Measurements from ENCODE around the gene CUX1. TPM values are rescaled to one million over a fixed set of nuclear protein-coding genes. Genes with fewer than 3 reads are reported as not detected.

Gene CUX1
- total RNA-seq, 1 experiment from 2014 or later: 53.5 TPM

DNA sequence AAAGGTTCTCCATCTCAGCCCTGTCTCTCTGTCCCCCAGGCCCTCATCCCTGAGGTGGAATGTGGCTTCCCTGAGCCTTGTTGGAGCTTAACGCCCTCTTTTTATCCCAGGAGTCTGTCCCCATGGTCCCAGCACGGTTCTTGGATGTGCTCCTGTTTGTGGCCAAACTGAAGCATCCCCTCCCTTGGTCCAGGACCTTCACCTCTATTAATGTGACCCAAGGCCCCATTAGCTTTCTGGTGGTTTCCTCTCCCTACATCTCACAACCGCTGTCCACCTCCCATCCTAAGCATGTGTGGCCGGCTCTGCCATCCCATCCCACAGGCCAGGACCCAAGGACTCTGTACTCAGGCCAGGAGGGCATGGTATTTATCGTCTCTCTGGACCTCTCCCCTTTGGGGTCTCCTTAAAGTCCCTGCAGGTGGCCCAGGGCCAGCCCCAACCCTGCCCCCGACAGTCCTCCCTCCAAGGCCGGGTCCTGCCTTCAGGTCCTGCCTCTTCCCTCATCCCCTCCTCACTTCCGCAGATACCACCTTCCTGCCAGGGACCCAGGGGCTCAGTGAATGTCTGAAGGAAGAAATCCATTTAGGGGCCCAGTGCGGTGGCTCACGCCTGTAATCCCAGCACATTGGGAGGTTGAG is 453.9 kb downstream of the CUX1 start:
- Histone ChIP-seq H2BK120ac (ENCODE audit: low read depth, low read length, poor library complexity, severe bottlenecking) (no peak overlapping the region), H4K91ac (ENCODE audit: insufficient read length, low read depth, low read length) (no peak overlapping the region), H3K27me3 (ENCODE audit: insufficient read depth, low read length) (no peaks in the 10 kb centered on the region), H2BK12ac (ENCODE audit: insufficient read length, low read depth, low read length) (no peak overlapping the region), H3T11ph (ENCODE audit: low read length) (no peak overlapping the region), H3K27ac (ENCODE audit: insufficient read length, low read depth, low read length) (no peak overlapping the region), H3K4me2 (ENCODE audit: insufficient read depth, insufficient read length, low read length) (no peak overlapping the region), H3K23me2 (ENCODE audit: insufficient read length, low read depth, low read length, poor library complexity, severe bottlenecking) (no peaks in the 10 kb centered on the region), H4K5ac (ENCODE audit: insufficient read length, low read depth, low read length) (no peak overlapping the region), H3K4ac (ENCODE audit: low read depth, low read length) (no peak overlapping the region), H3K14ac (ENCODE audit: insufficient read depth, low read length) (no peak overlapping the region), H2AK5ac (ENCODE audit: insufficient read length, low read length) (no peak overlapping the region), H3K9ac (ENCODE audit: extremely low read depth, insufficient read length, low read length) (no peak overlapping the region), H4K8ac (replicated peaks; ENCODE audit: insufficient read length, low read depth, low read length) (no peak overlapping the region), H4K20me1 (ENCODE audit: control insufficient read depth, insufficient read depth, insufficient read length) (no peaks in the 10 kb centered on the region), H2AFZ (ENCODE audit: low read length) (no peak overlapping the region), H2BK20ac (ENCODE audit: low read depth, low read length, poor library complexity, severe bottlenecking) (no peak overlapping the region), H2BK5ac (ENCODE audit: insufficient read length, low read length) (no peak overlapping the region), H2BK15ac (ENCODE audit: low read depth, low read length) (no peak overlapping the region), H3K18ac (ENCODE audit: insufficient read length, low read depth, low read length) (no peak overlapping the region), H3K56ac (ENCODE audit: insufficient read length, low read depth, low read length) (no peak overlapping the region), H3K79me2 (ENCODE audit: insufficient read depth, low read length) (no peaks in the 10 kb centered on the region), H3K23ac (ENCODE audit: insufficient read length, low read depth, low read length) (no peak overlapping the region), H3K9me3 (ENCODE audit: control insufficient read depth, low read depth, low read length) (no peaks in the 10 kb centered on the region), H3K79me1 (ENCODE audit: insufficient read depth, low read depth, low read length, poor library complexity, severe bottlenecking) (no peaks in the 10 kb centered on the region), H3K4me1 (ENCODE audit: insufficient read depth, low read length) (no peaks in the 10 kb centered on the region)
- DNase-seq: no peak
- Mint-ChIP-seq H3K4me3 (no peak overlapping the region), H3K9me3 (no peaks in the 10 kb centered on the region), H3K27ac (peak overlapping the region in 2 of 3 experiments; percentile 24 to 44; a peak in 1 of 7 replicates), H3K4me1 (peaks cover 3 to 6% of the 10 kb centered on the region in 2 experiments), H3K27me3 (ENCODE audit: low read depth) (peaks cover 1% of the 10 kb centered on the region; the same call in 1 of the 2 replicates), H3K36me3 (ENCODE audit: insufficient read depth in 1 of 3, low read depth in 3 of 3) (no peaks in the 10 kb centered on the region)
- TF ChIP-seq, protein P1, sequence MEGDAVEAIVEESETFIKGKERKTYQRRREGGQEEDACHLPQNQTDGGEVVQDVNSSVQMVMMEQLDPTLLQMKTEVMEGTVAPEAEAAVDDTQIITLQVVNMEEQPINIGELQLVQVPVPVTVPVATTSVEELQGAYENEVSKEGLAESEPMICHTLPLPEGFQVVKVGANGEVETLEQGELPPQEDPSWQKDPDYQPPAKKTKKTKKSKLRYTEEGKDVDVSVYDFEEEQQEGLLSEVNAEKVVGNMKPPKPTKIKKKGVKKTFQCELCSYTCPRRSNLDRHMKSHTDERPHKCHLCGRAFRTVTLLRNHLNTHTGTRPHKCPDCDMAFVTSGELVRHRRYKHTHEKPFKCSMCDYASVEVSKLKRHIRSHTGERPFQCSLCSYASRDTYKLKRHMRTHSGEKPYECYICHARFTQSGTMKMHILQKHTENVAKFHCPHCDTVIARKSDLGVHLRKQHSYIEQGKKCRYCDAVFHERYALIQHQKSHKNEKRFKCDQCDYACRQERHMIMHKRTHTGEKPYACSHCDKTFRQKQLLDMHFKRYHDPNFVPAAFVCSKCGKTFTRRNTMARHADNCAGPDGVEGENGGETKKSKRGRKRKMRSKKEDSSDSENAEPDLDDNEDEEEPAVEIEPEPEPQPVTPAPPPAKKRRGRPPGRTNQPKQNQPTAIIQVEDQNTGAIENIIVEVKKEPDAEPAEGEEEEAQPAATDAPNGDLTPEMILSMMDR (conservative IDR thresholded peaks at IDR 0.05): no peak
- WGBS (ENCODE audit: extremely low coverage, insufficient read length, low lambda C conversion rate): no CpG with 5 or more reads among the region's 10 CpGs

Data from H9 (cell line).